HUES6 (cell line): ENCODE results near the gene PLCD3.
"Not testable (repeated sequence)": the region's sequence is repeated elsewhere in the genome, so short reads cannot be mapped to it uniquely, and the experiment has no call there.

Experiments used
- H3K27ac ChIP-seq: 2 replicates; pipeline ENCODE4 v1.7.0; 2013; ENCODE audit warnings: low read depth, mild to moderate bottlenecking, low read length, inconsistent platforms
- H3K27me3 ChIP-seq: 2 replicates; pipeline ENCODE4 v1.6.1; 2013; ENCODE audit warnings: low read length; ENCODE audit not compliant: control insufficient read depth, insufficient read depth
- H3K36me3 ChIP-seq: 2 replicates; pipeline ENCODE4 v1.6.1; 2013; ENCODE audit warnings: low read length; ENCODE audit not compliant: control insufficient read depth, insufficient read depth
- H3K4me1 ChIP-seq: 2 replicates; pipeline ENCODE4 v1.6.1; 2013; ENCODE audit warnings: low read length; ENCODE audit not compliant: control insufficient read depth, insufficient read depth
- H3K4me3 ChIP-seq: 2 replicates; pipeline ENCODE4 v1.5.1; 2013; ENCODE audit warnings: low read depth, low read length
- H3K9ac ChIP-seq: one replicate; pipeline ENCODE4 v1.6.1; 2013; ENCODE audit warnings: mild to moderate bottlenecking, low read length
- H3K9me3 ChIP-seq: 2 replicates; pipeline ENCODE4 v1.6.1; 2013; ENCODE audit warnings: low read depth, low read length; ENCODE audit not compliant: control insufficient read depth, insufficient read depth

Gene PLCD3

DNA sequence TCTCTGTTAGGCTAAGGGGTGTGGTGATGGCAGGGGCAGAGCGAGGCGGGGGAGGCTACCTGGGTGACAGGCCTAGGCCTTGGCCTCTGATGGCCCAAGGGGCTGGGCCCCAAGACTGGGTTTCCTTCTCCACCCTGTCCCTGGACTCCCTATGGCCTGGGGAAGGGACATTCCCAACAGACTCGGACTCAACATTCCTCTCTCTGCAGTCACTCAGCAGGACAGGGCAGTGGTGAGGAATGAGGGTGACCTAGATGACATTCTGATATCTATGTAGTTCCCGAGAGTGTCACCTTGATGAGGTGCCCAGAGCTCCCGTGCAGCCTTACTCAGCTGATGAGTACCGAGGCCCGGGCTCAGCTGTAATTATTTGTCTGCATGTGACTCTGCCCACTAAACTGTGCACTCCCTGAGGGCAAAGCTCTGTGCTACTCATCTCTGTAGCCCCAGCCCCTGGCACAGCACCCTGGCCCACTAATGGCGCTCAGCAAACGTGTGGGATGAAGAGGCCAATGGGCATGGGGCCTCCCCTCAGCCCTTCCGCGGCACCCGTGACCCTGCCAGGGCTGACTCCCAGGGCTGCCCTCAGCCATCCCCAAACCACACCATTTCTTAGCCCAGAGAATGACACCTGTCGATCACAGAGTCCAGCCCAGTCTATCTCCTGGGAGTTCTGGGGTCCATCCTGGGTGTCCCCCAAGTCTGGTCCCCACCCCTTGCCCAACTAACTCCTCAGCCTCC lies 2.2 kb downstream of the PLCD3 start:
- Histone ChIP-seq H3K4me1 (peaks cover 33% of the 10 kb centered on the region; the same call in 1 of the 2 replicates), H3K27me3 (no peaks in the 10 kb centered on the region), H3K9ac (no peak overlapping the region), H3K36me3 (no peaks in the 10 kb centered on the region), H3K27ac (no peak overlapping the region), H3K4me3 (no peak overlapping the region), H3K9me3 (no peaks in the 10 kb centered on the region)

DNA sequence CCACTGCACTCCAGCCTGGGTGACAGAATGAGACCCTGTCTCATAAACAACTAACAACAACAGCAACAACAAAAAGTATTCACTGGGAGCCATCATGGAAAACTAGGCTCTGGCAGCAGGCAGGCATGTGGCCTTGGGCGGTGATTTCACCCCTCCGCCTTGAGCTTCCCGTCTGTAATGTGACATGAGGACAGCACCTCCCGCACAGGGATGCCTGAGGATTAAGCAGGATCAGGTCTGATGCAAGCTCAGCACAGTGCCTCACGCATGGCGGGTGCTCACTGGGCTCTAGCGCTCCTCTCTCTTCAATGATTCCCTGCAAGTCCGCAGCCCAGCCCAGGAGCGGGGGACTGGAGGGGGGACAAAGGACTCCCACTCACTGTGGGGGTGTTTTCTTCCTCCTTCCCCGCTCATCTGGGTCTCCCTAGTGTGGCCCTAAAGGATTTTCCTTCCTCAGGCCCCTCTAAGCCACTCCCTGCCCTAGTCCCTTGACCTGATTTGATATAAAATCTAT lies 2.8 kb downstream of the PLCD3 start:
- Histone ChIP-seq H3K27ac (no peak overlapping the region), H3K4me1 (peaks cover 36% of the 10 kb centered on the region), H3K9me3 (no peaks in the 10 kb centered on the region), H3K27me3 (no peaks in the 10 kb centered on the region), H3K9ac (no peak overlapping the region), H3K36me3 (no peaks in the 10 kb centered on the region), H3K4me3 (no peak overlapping the region)

DNA sequence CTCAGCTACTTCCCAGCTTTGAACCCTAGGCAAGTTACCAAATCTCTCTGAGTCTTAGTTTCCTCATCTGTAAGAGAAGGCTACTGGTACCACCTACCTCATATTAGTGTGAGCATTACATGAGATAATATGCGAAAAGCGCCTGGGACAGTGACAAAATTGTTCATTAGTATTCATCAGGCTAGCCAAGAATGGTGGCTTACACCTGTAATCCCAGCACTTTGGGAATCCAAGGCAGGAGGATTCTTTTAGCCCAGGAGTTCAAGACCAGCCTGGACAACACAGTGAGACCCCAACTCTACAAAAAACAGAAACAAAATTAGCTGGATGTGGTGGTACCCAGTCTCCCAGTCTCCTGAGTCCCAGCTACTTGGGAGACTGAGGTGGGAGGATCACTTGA lies 3.3 kb downstream of the PLCD3 start:
- H3K4me3 ChIP-seq: no peak overlapping the region
- no peaks in the 10 kb centered on the region for H3K9me3 ChIP-seq
- no peaks in the 10 kb centered on the region for H3K36me3 ChIP-seq
- no peaks in the 10 kb centered on the region for H3K27me3 ChIP-seq
- no peak overlapping the region for H3K27ac ChIP-seq
- peaks cover 41% of the 10 kb centered on the region for H3K4me1 ChIP-seq
- no peak overlapping the region for H3K9ac ChIP-seq

DNA sequence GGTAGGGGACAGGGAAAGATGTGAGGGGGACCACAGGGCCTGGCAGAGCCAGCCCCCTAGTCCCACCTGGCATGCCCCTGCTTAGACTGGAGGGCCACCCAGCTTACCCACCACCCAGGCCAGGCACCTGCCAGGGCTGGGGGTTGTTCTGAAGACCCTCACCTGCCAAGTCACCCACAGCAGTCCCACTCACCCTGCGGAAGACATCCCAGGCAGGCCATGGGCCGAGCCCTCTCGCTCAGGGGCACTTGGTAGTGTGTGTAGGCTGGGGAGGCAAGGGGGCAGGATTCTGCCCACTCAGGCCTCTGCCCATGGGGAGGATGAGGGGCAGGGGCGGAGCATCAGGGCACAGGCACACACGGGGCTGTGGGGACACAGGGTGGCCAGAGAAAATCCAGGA lies 4.0 kb downstream of the PLCD3 start:
- Histone ChIP-seq H3K4me3 (no peak overlapping the region), H3K36me3 (no peaks in the 10 kb centered on the region), H3K9me3 (no peaks in the 10 kb centered on the region), H3K27ac (no peak overlapping the region), H3K4me1 (peaks cover 43% of the 10 kb centered on the region), H3K9ac (no peak overlapping the region), H3K27me3 (no peaks in the 10 kb centered on the region)

DNA sequence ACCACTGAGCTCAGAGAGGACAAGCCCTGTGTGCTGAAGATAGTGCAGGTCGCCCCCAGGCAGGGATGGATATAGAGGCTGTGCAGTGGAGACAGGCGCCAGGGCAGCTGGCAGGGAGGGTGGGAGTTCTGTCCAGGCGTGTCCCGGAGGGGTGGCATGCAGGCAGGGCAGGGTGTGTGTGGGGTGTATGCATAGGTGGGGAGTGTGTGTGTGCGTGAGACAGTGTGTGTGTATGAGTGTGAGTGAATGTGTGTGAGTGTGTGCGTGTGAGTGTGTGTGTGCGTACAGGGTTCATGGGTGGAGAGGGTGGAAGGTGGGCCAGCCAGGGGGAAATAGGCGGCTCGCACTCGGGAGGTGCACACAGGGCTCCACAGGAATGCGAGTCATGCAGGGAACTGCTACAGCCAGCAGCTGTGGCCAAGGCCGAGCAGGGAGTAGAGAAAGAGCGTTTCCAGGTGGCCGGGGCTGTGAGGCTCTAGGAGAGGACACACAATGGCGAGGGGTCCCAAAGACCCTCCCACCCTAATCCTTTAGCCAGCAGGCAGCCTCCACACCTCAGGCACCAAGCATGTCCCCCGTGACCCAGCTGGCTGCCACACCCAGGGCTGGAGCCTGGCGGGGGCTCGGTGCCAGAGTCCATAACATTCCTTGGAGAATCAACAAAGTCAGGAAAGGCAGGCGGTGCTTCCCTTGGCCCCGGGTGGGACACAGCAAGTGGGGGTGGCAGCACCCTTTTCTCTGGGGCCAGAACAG lies 4.6 kb downstream of the PLCD3 start:
- H3K27ac ChIP-seq: no peak overlapping the region
- H3K4me1 ChIP-seq: peaks cover 41% of the 10 kb centered on the region
- no peak overlapping the region for H3K9ac ChIP-seq
- no peaks in the 10 kb centered on the region for H3K9me3 ChIP-seq
- no peak overlapping the region for H3K4me3 ChIP-seq
- no peaks in the 10 kb centered on the region for H3K36me3 ChIP-seq
- no peaks in the 10 kb centered on the region for H3K27me3 ChIP-seq

DNA sequence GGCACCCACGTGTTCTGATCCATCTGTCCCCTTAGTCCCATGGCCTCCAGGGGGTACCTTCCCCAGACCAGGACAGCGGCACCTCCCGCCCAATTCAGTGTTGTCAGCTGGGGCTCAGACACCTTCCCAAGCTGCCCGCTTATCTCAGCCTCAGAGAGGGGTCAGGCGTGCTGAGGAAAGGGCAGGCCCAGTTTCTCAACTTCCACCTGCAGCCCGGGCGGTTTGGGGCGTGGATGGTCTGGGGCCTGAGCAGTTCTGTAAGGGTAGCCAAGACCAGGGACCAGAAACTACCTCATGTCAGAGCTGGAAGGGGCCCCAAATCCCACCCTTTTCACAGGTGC lies 5.1 kb downstream of the PLCD3 start:
- H3K9ac ChIP-seq: no peak overlapping the region
- H3K4me3 ChIP-seq: no peak overlapping the region
- H3K27me3 ChIP-seq: no peaks in the 10 kb centered on the region
- no peaks in the 10 kb centered on the region for H3K36me3 ChIP-seq
- no peak overlapping the region for H3K27ac ChIP-seq
- peaks cover 41% of the 10 kb centered on the region for H3K4me1 ChIP-seq
- no peaks in the 10 kb centered on the region for H3K9me3 ChIP-seq

DNA sequence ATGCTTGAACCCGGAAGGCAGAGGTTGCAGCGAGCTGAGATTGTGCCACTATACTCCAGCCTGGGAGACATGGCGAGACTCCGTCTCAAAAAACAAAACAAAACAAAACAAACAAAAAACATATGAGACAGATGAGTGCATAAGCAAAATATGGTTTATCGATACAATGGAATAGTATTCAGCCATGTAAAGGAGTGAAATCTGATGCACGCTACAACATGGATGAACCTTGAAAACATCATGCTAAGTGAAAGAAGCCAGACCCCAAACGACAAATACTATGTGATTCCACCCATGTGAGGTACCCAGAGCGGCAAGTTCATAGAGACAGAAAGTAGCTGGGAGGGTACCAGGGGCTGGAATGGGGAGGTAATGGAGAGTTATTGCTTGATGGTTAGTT lies 6.8 kb downstream of the PLCD3 start:
- Histone ChIP-seq H3K27me3 (no peaks in the 10 kb centered on the region), H3K36me3 (no peaks in the 10 kb centered on the region), H3K9me3 (no peaks in the 10 kb centered on the region), H3K27ac (no peak overlapping the region), H3K9ac (no peak overlapping the region), H3K4me1 (peaks cover 37% of the 10 kb centered on the region), H3K4me3 (no peak overlapping the region)

DNA sequence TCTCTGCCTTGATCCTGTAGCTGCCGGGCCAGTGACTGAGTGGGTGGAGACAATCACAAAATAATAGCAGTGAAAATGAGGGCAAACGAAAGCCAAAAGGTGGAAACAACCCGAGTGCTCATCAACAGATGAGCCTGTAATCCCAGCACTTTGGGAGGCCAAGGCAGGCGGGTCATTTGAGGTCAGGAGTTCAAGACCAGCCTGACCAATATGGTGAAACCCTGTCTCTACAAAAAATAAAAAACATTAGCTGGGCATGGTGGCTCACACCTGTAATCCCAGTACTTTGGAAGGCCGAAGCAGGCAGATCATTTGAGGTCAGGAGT lies 7.6 kb downstream of the PLCD3 start:
- H3K9ac ChIP-seq, H3K27ac ChIP-seq, H3K4me3 ChIP-seq, H3K9me3 ChIP-seq, H3K36me3 ChIP-seq, H3K27me3 ChIP-seq: not testable (repeated sequence)
- H3K4me1 ChIP-seq: peaks cover 30% of the 10 kb centered on the region

DNA sequence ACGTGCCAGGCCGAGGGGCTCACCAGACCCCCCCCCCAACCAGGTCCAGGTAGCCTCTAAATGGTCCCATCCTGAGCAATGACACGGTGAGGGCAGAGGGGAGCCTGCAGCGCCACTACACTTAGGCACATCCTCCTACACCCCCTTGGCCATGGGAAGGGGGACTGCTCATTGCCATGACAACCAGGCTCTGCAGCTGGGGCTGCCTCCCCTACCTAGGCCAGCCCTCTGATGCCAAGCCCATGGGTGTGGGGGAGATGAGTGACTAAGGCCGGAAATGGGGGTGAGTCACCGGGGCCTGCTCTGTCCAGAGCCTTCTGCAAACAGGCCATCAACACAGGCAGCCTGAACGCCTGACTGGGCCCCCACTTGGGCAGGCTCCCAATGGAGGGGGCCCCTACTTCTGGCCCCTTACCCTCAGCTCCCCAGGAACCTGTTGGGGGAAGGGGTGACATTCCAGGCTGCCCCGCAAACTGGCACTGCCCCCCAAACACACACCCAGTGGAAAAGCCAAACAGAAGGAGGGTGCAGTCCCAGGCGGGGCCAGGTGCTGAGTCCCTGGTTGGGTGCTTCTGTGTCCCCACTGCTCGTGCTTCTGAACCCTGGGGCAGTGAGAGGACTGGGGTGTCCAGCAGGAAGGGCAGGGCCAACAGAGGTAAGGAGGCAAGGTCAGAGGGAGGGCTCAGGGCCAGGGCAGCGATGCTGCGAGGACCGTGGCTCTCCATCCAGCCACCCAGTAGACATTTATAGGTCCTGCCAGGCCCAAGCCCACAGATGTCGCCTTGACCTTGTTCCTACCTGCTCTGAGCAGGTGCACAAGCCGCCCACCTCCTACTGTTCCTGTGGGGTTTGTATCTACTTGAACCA lies 8.2 kb downstream of the PLCD3 start:
- no peak overlapping the region for H3K4me3 ChIP-seq
- no peaks in the 10 kb centered on the region for H3K27me3 ChIP-seq
- H3K27ac ChIP-seq: no peak overlapping the region
- H3K4me1 ChIP-seq: peaks cover 25% of the 10 kb centered on the region
- 0 out of 2 replicates have a peak, but pooled peaks cover 7% of the 10 kb centered on the region for H3K36me3 ChIP-seq
- H3K9ac ChIP-seq: peak overlapping the region; percentile 5
- H3K9me3 ChIP-seq: no peaks in the 10 kb centered on the region

DNA sequence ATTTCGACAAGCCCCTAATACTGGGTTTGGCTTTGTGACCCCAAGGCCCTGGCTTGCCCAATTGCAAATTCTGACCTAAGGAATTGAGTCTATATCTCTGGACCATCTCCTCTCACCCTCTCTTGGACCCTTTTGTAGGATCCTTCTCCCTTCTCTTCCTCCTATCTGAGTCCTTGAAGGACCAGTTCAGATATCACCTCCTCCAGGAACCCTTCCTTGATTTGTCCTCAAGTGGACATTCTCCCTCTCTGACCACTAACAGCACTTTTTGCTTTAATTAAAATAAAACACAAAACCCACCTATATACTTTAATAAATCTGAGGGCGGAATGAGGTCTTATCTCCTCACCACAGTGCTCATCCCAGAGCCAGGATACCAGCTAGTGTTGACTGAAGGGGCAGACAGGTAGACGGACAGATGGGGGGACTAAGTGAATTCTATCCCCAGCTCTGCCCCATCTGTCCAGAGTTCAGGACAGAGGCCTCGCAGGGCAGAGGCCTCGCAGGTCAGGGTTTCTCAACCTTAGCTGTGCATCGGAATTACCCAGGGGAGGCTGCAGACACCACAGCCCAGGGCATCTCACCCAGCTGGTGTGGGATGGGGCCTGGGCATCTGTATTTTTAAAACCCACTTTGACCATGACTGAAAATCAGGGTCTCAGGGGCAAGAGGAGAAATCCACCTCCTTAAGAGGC lies 9.1 kb downstream of the PLCD3 start:
- no peaks in the 10 kb centered on the region for H3K9me3 ChIP-seq
- H3K4me3 ChIP-seq: no peak overlapping the region
- H3K27me3 ChIP-seq: no peaks in the 10 kb centered on the region
- no peak overlapping the region for H3K27ac ChIP-seq
- H3K36me3 ChIP-seq: 0 out of 2 replicates have a peak, but pooled peaks cover 7% of the 10 kb centered on the region
- peaks cover 23% of the 10 kb centered on the region for H3K4me1 ChIP-seq
- H3K9ac ChIP-seq: no peak overlapping the region
